ENCODE data around the gene LAMB4.
A peak's percentile ranks its signal among the peaks of the same experiment; 100 is the strongest.

The LAMB4 gene

DNA sequence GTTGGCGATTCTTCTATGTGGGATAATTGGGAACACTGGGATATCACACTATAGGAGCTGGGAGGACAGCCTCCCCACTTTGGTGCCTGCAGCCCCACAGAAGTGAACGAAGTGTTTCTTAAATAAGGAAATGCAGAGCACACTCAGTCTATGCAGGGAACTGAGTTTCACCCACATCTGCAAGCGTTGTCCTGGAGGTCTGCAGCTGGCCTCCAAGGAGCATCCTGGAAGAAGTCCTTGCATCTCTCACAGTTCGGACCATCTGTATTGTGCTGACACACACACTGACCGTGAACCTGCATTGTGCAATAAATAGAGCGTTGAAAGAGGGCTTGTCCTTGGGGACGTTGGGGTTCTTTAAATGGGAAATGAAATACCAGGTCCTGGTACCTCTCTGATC is 25.8 kb downstream of the LAMB4 start:
- no peak for DNase-seq

DNA sequence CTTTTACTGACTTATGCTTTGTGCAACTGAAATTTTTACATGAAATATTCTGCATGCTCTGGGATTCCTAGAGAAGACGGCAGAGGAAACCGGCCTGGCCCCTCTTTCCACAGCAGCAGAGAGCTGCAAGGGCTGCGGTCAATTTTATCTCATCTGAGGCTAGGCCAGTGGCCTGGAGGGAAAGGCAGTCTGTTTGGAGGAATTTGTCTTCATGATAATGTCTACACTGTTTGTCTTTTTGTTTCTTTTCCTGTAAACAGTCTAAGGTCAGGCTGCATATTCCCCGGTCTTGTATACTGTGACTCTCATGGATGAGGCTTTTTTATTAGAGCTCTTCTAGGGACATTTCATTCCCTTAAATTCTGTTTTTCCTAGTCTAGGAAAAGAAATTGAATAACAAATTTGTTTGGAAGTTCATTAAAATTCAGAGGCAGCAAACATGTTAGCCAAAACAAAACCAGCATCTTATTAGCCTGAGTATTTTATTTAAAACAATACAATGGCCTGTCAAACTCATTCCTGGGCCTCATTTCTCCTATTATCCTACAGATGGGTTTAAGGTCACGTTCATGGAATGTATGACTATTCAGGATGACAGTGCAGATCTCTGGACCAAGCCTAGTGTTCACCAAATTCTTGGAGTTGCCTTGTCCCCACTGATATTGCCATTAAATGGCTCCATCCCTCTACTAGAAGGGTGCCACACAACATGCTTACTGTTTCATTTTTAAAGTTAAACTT is 26.4 kb downstream of the LAMB4 start:
- DNase-seq = no peak

DNA sequence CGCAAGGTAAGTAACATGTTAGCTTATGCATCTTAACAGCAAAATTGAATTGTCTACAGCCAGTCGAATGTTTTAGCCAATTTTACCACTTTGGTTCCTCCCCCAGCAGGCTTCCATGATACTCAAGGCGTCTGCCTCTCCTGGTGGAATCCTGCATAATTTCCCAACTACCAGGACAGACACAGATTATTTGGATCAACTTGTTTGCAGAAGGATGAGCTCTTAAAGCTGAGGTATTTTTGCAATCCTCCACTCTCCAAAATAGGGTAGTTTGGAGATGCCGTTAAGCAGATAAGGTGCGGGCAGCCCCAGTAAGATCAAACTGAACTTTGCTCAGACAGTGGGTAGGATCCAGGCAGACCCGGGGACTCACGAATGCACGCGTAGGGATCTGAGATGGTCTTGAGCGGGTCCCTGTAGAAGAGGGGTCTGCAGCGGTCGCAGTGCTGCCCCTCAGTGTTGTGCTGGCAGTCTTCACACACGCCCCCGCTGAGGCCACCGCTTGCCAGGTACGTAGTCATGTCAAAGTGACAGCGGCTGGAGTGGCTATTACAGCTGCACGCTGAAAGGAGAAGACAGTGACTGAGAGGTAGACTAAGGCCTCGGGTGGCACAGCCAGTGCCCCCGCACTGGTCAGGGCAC is 27.4 kb downstream of the LAMB4 start:
- DNase-seq = no peak

GRCh38 chr7:108101759-108102158 is 28.4 kb downstream of the LAMB4 start:
- DNase-seq = no peak

DNA sequence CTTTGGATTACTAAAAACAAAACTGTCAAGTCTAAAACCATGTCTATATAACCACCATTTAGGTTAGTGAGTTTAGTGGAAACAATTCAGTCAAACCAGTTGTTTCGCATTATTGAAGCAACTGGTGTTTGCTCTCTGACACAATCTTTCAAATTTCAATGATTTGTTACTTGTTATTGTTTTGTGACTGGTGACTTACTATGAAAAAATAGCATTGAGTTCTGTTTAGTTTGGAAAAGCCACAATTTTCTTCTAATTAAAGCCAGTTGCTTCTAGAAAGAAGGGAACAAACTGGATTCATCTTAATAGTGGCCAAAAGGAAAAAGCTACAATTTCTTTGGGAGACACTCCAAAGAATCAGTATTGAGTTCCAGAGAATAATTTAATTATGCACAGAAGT is 30.4 kb downstream of the LAMB4 start:
- no peak for DNase-seq

- DNase-seq = peak in 1 of 2 experiments; percentile 12
Observed at GRCh38 chr7:108097703-108098102, 32.5 kb downstream of the LAMB4 start.

- no peak for DNase-seq
Observed at GRCh38 chr7:108096996-108097395, 33.2 kb downstream of the LAMB4 start.

DNA sequence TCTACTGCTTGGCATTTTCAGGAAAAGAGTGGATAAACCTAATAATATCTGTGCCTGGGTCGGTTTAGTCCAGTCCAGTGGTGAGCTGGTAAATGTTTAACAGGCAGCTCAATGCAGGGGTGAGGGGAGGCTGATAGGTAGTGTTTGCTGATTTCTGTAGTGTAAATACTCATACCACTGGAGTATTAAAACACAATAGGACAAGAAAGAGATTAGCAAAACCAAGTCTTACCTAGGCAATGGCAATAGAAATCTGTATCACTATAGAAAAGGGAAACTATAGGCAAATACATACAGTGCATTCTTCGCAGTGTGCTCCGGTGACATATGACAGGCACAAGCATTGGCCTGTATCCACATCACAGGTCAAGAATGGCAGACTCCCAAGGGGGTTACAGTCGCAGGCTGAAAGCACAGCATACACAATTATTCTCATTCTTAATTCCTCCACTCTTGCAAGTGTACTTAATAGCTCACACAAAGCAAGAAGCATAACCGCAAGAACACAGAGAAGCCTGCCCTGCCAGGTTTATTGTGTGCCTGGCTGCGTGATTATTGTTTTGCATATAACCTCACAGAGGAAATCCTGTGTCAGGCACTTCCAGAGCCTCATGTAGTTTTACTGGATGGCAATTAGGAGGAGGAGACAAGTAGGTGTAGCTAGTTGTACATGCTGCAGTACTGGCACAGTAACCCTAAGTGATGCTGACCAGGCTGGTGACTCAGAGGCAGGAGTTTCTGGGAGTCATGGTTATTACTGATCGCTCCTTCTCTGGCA is 35.0 kb downstream of the LAMB4 start:
- no peak for DNase-seq

DNA sequence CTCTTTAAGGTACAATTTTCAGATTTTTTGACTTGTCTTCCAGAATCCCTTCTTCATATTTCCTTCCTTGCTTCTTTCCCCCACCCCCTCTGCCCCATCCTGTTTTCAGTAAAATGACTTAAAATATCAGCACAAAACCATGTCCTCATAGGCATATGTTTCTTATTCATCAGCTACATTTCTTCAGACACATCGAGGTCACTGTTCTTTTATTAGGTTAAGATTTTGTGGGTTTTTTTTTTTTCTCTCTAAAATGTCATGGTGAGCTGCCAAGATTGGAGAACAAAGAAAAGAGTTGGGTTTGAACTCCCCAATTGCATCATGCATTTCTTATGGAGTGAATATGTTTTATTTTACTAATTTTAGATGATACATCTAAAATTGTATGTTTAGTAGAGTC is 35.8 kb downstream of the LAMB4 start:
- DNase-seq = no peak

- no peak for DNase-seq
Observed at GRCh38 chr7:108093851-108094331, 36.3 kb downstream of the LAMB4 start.

DNA sequence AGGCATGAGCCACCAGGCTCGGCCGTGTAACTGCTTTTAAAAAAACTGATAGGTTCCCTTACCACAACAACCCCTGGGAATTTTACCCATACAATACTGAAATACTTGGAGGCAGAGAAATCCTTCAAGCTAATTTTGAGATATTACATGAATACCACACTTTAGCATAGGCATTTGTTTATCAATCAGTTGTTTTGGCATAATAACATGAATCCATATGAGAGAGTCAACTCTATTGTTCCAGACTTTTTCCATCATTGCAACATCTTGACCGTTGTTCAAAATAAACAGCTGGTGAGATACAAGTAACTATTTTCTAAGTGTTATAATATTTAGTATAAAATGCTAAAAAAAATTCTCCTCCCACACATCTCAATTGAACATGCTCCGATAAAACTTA is 36.8 kb downstream of the LAMB4 start:
- no peak for DNase-seq

GRCh38 chr7:108091461-108091831 is 38.7 kb downstream of the LAMB4 start:
- no peak for DNase-seq

GRCh38 chr7:108090791-108091460 is 39.2 kb downstream of the LAMB4 start:
- no peak for DNase-seq

GRCh38 chr7:108089381-108089780 is 40.8 kb downstream of the LAMB4 start:
- no peak for DNase-seq

GRCh38 chr7:108088729-108089128 is 41.4 kb downstream of the LAMB4 start:
- no peak for DNase-seq

DNA sequence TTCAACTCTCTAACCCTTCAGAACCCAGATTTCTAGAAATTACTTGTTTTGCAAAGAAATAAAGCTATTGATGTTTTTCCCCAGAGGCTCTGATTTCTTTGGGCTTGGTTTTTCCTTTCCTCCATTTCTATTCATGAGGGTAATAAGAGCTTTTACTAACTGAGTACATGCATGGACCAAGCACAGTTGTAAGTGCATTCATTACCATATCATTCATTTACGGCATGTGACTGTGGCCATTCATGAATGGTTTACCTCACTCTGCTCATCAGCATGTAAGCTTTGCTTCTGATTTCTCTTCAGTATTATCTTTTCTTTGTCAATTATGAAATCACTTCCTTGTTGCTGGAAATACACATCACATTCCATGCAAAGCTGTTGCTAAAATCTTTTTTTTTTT is 42.4 kb downstream of the LAMB4 start:
- DNase-seq = no peak

- no peak for DNase-seq
Observed at GRCh38 chr7:108086962-108087361, 43.2 kb downstream of the LAMB4 start.

DNA sequence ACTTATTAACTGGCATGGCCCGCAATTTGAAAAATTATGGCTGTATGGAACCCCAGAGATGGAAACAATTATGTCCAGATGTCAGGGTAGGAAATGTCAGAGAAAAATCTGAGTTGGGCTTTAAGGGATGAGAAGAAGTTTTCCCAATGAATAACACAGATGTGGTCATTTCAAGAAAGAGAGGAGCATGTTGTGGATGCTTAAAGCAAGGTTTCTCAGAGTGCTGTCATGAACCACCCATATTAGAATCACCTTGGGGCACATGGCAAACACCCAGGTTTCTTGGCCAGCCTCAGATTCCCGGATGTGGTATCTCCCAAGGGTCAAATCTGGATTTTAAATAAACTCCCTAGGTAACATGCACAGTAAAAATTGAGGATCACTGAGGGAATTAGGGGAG is 43.6 kb downstream of the LAMB4 start:
- DNase-seq = no peak

- no peak for DNase-seq
Observed at GRCh38 chr7:108083980-108084379, 46.2 kb downstream of the LAMB4 start.

DNA sequence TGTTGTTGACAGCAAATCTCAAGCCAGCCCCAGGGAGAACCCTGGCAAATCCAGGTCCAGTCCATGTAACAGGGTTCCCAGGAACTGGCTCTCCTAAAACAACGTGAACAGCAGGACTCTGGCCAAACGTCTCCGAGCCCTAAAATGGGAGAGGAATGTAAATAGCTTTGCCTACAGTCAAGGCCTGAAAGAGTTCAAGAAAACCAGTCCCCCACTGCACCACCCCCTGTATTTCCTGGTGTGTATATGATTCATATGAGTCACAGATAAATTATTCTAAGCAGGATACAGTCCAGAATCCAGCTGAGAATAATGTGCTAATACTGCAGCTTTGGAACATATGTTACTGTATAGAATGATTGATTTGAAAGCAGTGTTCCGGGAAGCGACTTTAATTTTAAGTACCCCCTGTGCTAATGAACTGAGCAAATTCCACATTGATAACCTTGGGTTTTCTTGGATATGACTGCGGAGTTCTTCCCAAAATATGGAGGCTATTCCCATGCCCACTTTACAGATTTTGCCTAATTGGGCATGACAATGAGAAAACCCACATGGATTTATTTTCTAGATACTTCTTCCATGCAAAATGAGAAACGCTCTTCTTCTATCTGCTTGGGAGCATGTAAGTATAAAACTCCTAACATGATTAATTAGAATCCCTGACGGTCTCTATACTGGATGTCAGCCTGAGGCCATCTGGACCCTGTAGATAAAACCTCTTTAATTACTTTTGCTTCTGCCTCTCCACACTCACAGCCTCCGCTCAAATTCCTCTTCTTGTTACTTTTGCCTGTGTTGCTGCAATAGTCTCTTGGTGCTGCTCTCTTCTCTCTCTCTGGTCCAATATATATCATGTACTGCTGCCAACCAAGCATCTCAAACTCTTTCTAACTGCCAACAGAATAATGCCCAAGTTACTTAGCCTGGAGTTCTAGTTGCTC is 50.2 kb downstream of the LAMB4 start:
- DNase-seq = no peak

GRCh38 chr7:108079276-108079647 is 50.9 kb downstream of the LAMB4 start:
- DNase-seq = no peak

DNA sequence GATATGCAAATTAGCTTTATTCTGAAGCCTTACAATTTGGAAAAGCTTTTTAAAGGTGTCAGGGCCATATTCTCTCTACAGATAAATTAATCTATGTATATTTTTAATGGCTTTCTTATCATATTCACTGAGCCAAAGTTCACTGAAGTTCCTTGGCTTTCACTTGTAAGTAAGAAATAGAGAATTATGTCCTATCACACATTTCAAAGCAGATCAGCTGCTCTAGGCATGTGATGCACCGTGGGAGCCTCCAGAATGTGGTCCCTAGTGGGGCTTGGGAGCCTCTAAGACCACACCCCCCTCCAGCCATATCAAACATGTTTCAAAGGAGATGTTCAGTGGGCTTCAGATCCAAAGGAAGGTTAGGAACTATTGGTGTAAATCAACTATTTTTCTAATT is 51.5 kb downstream of the LAMB4 start:
- no peak for DNase-seq

Data from AML-193 (cell line).